Activated gamma-delta T cell treated with Interleukin-2 at 50 U/mL for 16 hours (primary cell): ENCODE measurements around the gene ERICH6.

Experiments used
- DNase-seq: peaks from one replicate; pipeline ENCODE4 v3.0.0-alpha.2; 2020

The ERICH6 gene

GRCh38 chr3:150612494-150612893 lies 91.2 kb downstream of the ERICH6 start:
- no peak for DNase-seq

DNA sequence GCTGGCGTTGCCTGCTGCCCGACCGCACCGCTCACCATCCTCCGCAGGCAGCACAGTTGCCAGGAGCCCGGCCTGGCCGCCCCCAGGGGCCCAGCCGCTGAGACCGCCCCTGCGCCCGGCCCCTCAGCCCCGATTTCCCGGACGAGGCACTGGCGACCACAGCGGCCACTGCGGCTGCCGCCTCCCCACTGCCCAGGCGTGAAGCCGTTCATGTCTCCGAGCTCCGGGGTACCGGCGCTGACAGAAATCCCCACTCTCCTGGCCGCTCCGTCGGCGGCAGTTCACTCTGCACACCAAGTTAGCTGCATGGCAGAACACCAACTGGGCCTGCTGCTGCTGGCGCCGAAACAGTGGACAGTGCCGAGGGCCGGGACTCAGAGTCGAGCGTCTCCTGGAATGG lies 92.1 kb downstream of the ERICH6 start:
- no peak for DNase-seq

DNA sequence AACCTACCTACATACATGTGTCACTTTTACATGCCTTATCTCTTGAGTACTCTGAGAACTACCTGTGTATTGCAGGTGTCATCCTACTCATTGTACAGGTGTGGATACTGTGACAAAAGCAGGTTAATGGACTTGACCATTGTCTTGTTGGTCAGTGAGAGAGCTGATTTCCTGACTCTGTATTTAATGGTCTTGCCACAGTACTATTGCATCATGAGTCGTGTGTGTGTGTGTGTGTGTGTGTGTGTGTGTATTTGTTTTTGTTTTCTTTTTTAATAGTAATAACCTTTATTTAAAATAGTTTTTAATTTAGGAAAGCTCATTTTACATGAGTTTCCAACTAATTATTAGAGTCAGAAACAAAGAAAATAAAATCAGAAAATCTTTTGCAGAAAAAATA lies 92.9 kb downstream of the ERICH6 start:
- DNase-seq = no peak

DNA sequence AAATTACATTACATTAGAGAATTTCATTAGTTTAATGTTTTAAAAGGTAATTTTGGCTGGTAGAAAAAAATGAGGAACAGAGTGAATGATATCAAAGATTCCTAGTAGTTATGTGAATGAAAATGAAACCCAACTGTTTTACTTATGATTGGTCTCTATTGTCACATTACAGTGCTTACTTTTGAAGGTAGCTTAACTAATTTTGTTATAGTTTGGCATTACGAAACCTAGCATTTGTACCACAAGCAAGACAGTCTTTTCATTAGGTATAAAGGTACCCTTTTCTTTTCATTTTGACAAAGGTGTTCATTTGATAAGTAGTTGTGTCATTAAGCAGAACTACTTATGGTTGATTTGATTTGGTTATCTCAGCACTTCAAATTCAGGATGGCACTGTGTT lies 93.7 kb downstream of the ERICH6 start:
- DNase-seq = no peak
